GM10847 (cell line): Measurements from ENCODE around the gene ASF1A.
A peak's percentile ranks its signal among the peaks of the same experiment; 100 is the strongest.

Experiments used
- POLR2A ChIP-seq: IDR thresholded peaks from 2 replicates; pipeline ENCODE4 v1.6.1; 2011; ENCODE audit not compliant: insufficient read length; ENCODE audit errors: extremely low read depth

Gene ASF1A

GRCh38 chr6:118931436-118931835 lies 37.5 kb downstream of the ASF1A start:
- TF ChIP-seq POLR2A: no peak

GRCh38 chr6:118932421-118932820 lies 38.5 kb downstream of the ASF1A start:
- no peak for TF ChIP-seq POLR2A

- TF ChIP-seq POLR2A: no peak
These were observed 40.0 kb downstream of the ASF1A start for GRCh38 chr6:118933855-118934460.

- TF ChIP-seq POLR2A: peak; percentile 55
These were observed 40.7 kb downstream of the ASF1A start, which contains the start of gene MCM9 for GRCh38 chr6:118934461-118935330. MCM9 (minus strand) TSS chr6:118935159; CDS start chr6:118931723, 3,436 bp downstream.

GRCh38 chr6:118935331-118935668 lies 41.3 kb downstream of the ASF1A start:
- no peak for TF ChIP-seq POLR2A

- TF ChIP-seq POLR2A: no peak
These were observed 42.2 kb downstream of the ASF1A start for GRCh38 chr6:118935978-118936703.

- TF ChIP-seq POLR2A: no peak
These were observed 45.7 kb downstream of the ASF1A start for GRCh38 chr6:118939683-118940082.

GRCh38 chr6:118940770-118941169 lies 46.8 kb downstream of the ASF1A start:
- no peak for TF ChIP-seq POLR2A

- TF ChIP-seq POLR2A: no peak
These were observed 51.3 kb downstream of the ASF1A start for GRCh38 chr6:118945217-118945616.

GRCh38 chr6:118952683-118953082 lies 58.7 kb downstream of the ASF1A start:
- TF ChIP-seq POLR2A: no peak

GRCh38 chr6:118953391-118953790 lies 59.4 kb downstream of the ASF1A start:
- TF ChIP-seq POLR2A: no peak
